ENCODE results near the gene MEGF9.
"Not testable (repeated sequence)": the region's sequence is repeated elsewhere in the genome, so short reads cannot be mapped to it uniquely, and the experiment has no call there.

Gene MEGF9

GRCh38 chr9:120571443-120572257 is 142.6 kb downstream of the MEGF9 start:
- DNase-seq (ENCODE audit: low read depth) = no peak

GRCh38 chr9:120570296-120570695 is 144.0 kb downstream of the MEGF9 start:
- no peak for DNase-seq (ENCODE audit: low read depth)

GRCh38 chr9:120569556-120569955 is 144.7 kb downstream of the MEGF9 start:
- DNase-seq (ENCODE audit: low read depth) = no peak

GRCh38 chr9:120568816-120569215 is 145.5 kb downstream of the MEGF9 start:
- DNase-seq (ENCODE audit: low read depth) = no peak

- DNase-seq (ENCODE audit: low read depth) = no peak
These were observed 146.4 kb downstream of the MEGF9 start for GRCh38 chr9:120567874-120568273.

- no peak for DNase-seq (ENCODE audit: low read depth)
These were observed 147.2 kb downstream of the MEGF9 start for GRCh38 chr9:120567081-120567480.

- no peak for DNase-seq (ENCODE audit: low read depth)
These were observed 149.7 kb downstream of the MEGF9 start for GRCh38 chr9:120564589-120564988.

GRCh38 chr9:120562861-120563443 is 151.3 kb downstream of the MEGF9 start:
- DNase-seq (ENCODE audit: low read depth) = no peak

- DNase-seq (ENCODE audit: low read depth) = no peak
These were observed 152.6 kb downstream of the MEGF9 start for GRCh38 chr9:120561709-120562108.

- no peak for DNase-seq (ENCODE audit: low read depth)
These were observed 154.7 kb downstream of the MEGF9 start for GRCh38 chr9:120559546-120559945.

GRCh38 chr9:120558454-120558853 is 155.8 kb downstream of the MEGF9 start:
- DNase-seq (ENCODE audit: low read depth) = no peak

GRCh38 chr9:120557205-120557604 is 157.1 kb downstream of the MEGF9 start:
- DNase-seq (ENCODE audit: low read depth) = no peak

- DNase-seq (ENCODE audit: low read depth) = no peak
These were observed 157.5 kb downstream of the MEGF9 start for GRCh38 chr9:120556775-120557174.

GRCh38 chr9:120555839-120556238 is 158.4 kb downstream of the MEGF9 start:
- no peak for DNase-seq (ENCODE audit: low read depth)

- DNase-seq (ENCODE audit: low read depth) = not testable (repeated sequence)
These were observed 162.0 kb downstream of the MEGF9 start for GRCh38 chr9:120552210-120552704.

All from stimulated activated CD8-positive, alpha-beta memory T cell treated with anti-CD3 and anti-CD28 coated beads, Interleukin-12 subunit alpha, Interleukin-12 subunit beta, amount 100 ng/mL, for 1 hour (primary cell).